ENCODE data around the gene AGBL4. TPM values are rescaled to one million over a fixed set of nuclear protein-coding genes. Genes with fewer than 3 reads are reported as not detected.

The AGBL4 gene
- total RNA-seq, 1 donor from 2014 or later: 0.39 TPM

- no peaks in the 10 kb centered on the region for H3K4me1 Mint-ChIP-seq (ENCODE audit: unreplicated experiment)
- H3K36me3 Mint-ChIP-seq: no peaks in the 10 kb centered on the region
- peaks cover 5% of the 10 kb centered on the region for H3K9me3 Mint-ChIP-seq
- H3K4me3 Mint-ChIP-seq: no peak overlapping the region
- DNase-seq (ENCODE audit: extremely low spot score, unreplicated experiment): no peak
- no peak for TF ChIP-seq CTCF (conservative IDR thresholded peaks at IDR 0.05)
- H3K27me3 Mint-ChIP-seq: no peaks in the 10 kb centered on the region
- H3K27ac Mint-ChIP-seq: no peak overlapping the region
Measured at GRCh38 chr1:49181033-49181432, 842.7 kb downstream of the AGBL4 start.

GRCh38 chr1:49171941-49172593, 851.7 kb downstream of the AGBL4 start:
- Mint-ChIP-seq H3K4me1 (ENCODE audit: unreplicated experiment) (no peaks in the 10 kb centered on the region), H3K27ac (no peak overlapping the region), H3K27me3 (no peaks in the 10 kb centered on the region), H3K36me3 (no peaks in the 10 kb centered on the region), H3K9me3 (no peaks in the 10 kb centered on the region), H3K4me3 (no peak overlapping the region)
- no peak for DNase-seq (ENCODE audit: extremely low spot score, unreplicated experiment)
- TF ChIP-seq CTCF (conservative IDR thresholded peaks at IDR 0.05): no peak

GRCh38 chr1:49166031-49166430, 857.7 kb downstream of the AGBL4 start:
- H3K9me3 Mint-ChIP-seq: no peaks in the 10 kb centered on the region
- H3K36me3 Mint-ChIP-seq: no peaks in the 10 kb centered on the region
- no peak for DNase-seq (ENCODE audit: extremely low spot score, unreplicated experiment)
- TF ChIP-seq CTCF (conservative IDR thresholded peaks at IDR 0.05): no peak
- H3K4me1 Mint-ChIP-seq (ENCODE audit: unreplicated experiment): no peaks in the 10 kb centered on the region
- H3K27ac Mint-ChIP-seq: no peak overlapping the region
- no peaks in the 10 kb centered on the region for H3K27me3 Mint-ChIP-seq
- no peak overlapping the region for H3K4me3 Mint-ChIP-seq

GRCh38 chr1:49163031-49163430, 860.7 kb downstream of the AGBL4 start:
- H3K4me1 Mint-ChIP-seq (ENCODE audit: unreplicated experiment): no peaks in the 10 kb centered on the region
- no peak for DNase-seq (ENCODE audit: extremely low spot score, unreplicated experiment)
- peaks cover 11% of the 10 kb centered on the region for H3K9me3 Mint-ChIP-seq
- H3K27me3 Mint-ChIP-seq: no peaks in the 10 kb centered on the region
- H3K4me3 Mint-ChIP-seq: no peak overlapping the region
- H3K36me3 Mint-ChIP-seq: no peaks in the 10 kb centered on the region
- H3K27ac Mint-ChIP-seq: no peak overlapping the region
- TF ChIP-seq CTCF (conservative IDR thresholded peaks at IDR 0.05): no peak

- no peak for TF ChIP-seq CTCF (conservative IDR thresholded peaks at IDR 0.05)
- Mint-ChIP-seq H3K27ac (no peak overlapping the region), H3K4me1 (ENCODE audit: unreplicated experiment) (no peaks in the 10 kb centered on the region), H3K36me3 (no peaks in the 10 kb centered on the region), H3K9me3 (peaks cover 11% of the 10 kb centered on the region), H3K27me3 (no peaks in the 10 kb centered on the region), H3K4me3 (no peak overlapping the region)
- no peak for DNase-seq (ENCODE audit: extremely low spot score, unreplicated experiment)
Measured at GRCh38 chr1:49160677-49161076, 863.1 kb downstream of the AGBL4 start.
